ENCODE data around the gene CCIN. TPM values are rescaled to one million over a fixed set of nuclear protein-coding genes. Genes with fewer than 3 reads are reported as not detected.

CCIN gene
- total RNA-seq, 2 donors from 2014 or later, result 0.18 to 0.35 TPM

DNA sequence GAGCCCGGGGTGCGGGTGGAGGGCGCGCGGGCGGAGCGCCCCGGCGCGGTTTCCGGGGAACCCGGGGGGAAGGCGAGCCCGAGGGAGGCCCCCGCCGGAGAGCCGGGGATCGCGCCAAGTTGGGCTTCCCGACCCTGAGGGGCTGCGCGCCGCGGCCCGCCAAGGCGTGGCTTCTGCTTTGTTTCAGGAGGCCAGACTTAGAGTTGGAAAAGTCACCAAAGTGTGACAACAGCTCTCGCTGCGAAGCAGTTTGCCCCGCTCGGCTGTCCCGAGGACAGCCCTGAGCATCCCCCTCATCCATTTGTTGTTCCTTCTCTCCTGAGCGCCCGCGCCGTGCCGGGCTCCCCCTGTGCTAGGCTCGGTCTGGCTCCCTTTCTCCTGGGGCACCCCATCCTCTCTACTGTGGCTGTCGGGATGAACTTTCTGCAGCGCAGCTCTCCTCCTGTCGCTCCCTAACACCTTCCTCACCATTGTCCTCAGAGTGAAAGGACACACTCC is 32.2 kb upstream of the CCIN start:
- 1% methylated on average over 21 to 40 of the region's 40 CpGs for WGBS, 2 experiments (ENCODE audit: insufficient coverage in 1 of 2, insufficient read length in 1 of 2)
- Histone ChIP-seq H3K4me3 (ENCODE audit: low read length) (peak overlapping the region; percentile 91), H3K4me1 (ENCODE audit: control insufficient read depth, insufficient read depth, low read length) (no peaks in the 10 kb centered on the region), H3K9me3 (ENCODE audit: control insufficient read depth, low read length) (no peaks in the 10 kb centered on the region), H3K36me3 (ENCODE audit: control insufficient read depth, insufficient read depth, low read length) (no peaks in the 10 kb centered on the region), H3K27ac (ENCODE audit: low read depth, low read length) (no peak overlapping the region), H3K9ac (ENCODE audit: extremely low read depth, low read length, poor library complexity, severe bottlenecking) (peak overlapping the region; percentile 66), H3K27me3 (ENCODE audit: control insufficient read depth, insufficient read depth, low read length, poor library complexity, severe bottlenecking) (peaks cover 16% of the 10 kb centered on the region)
- H3K36me3 Mint-ChIP-seq (ENCODE audit: low read depth), result no peaks in the 10 kb centered on the region
- TF ChIP-seq, protein P1, sequence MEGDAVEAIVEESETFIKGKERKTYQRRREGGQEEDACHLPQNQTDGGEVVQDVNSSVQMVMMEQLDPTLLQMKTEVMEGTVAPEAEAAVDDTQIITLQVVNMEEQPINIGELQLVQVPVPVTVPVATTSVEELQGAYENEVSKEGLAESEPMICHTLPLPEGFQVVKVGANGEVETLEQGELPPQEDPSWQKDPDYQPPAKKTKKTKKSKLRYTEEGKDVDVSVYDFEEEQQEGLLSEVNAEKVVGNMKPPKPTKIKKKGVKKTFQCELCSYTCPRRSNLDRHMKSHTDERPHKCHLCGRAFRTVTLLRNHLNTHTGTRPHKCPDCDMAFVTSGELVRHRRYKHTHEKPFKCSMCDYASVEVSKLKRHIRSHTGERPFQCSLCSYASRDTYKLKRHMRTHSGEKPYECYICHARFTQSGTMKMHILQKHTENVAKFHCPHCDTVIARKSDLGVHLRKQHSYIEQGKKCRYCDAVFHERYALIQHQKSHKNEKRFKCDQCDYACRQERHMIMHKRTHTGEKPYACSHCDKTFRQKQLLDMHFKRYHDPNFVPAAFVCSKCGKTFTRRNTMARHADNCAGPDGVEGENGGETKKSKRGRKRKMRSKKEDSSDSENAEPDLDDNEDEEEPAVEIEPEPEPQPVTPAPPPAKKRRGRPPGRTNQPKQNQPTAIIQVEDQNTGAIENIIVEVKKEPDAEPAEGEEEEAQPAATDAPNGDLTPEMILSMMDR (conservative IDR thresholded peaks at IDR 0.05), result no peak
- DNase-seq, result peak; percentile 71
- H3K9me3 Mint-ChIP-seq, result no peaks in the 10 kb centered on the region
- H3K4me1 Mint-ChIP-seq, result peaks cover 27% of the 10 kb centered on the region
- H3K27ac Mint-ChIP-seq, result peak overlapping the region; percentile 23
- peak overlapping the region; percentile 70 for H3K4me3 Mint-ChIP-seq
- peaks cover 66% of the 10 kb centered on the region for H3K27me3 Mint-ChIP-seq (ENCODE audit: insufficient read depth)

DNA sequence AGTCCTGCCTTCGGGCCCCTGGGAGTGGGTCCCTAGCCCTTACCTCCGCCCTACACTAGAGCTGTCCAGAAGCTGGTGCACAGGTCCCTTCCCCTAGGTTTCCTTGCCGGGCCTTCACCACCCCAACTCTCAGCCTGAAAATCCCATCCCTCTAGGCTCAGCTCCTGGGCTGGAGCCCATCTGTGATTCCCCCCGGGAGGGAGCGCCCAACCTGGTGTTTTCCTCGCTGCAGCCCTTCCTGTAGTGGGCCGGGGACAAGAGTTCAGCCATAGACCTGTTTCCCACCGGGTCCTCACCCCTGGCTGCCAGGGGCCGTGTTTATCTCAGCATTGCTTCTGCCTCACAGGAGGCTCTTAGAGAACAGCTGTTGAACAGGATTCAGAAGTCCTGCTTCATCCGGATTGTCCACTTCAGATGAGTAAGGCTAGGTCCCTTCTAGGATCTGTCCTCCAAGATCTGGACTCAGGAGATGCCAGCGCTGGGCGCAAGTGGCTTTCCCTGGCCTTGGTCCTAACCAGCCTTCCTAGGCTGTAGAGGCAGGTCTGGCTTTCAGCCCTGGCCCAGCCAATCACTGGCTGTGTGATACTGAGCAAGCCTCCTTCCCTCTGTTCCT is 31.7 kb upstream of the CCIN start:
- no peak overlapping the region for H3K27ac ChIP-seq (ENCODE audit: low read depth, low read length)
- H3K4me3 Mint-ChIP-seq, result peak overlapping the region; percentile 70
- DNase-seq, result peak; percentile 58

DNA sequence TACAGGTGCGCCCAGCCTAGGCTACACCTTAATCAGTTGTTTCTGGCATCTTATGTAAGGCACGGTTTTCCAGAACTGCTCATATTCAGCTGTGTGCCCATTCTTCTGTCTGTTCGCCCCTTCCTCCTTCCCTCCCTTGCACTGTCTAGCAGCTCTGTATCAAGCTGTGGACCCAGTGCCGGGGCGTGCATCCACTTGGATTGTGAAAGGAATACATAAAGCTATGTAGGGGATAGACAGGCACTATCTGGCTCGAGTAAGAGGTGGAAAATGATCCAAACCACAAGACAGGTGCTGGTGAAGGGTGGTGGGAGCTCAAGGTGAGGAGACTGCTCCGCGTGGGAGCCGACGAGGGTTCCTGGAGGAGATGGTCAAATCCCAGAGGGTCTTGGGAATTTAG is 30.7 kb upstream of the CCIN start:
- H3K9me3 ChIP-seq (ENCODE audit: control insufficient read depth, low read length), result no peaks in the 10 kb centered on the region
- H3K27me3 ChIP-seq (ENCODE audit: control insufficient read depth, insufficient read depth, low read length, poor library complexity, severe bottlenecking), result peaks cover 16% of the 10 kb centered on the region
- H3K9ac ChIP-seq (ENCODE audit: extremely low read depth, low read length, poor library complexity, severe bottlenecking), result no peak overlapping the region
- peaks cover 35% of the 10 kb centered on the region for H3K4me1 Mint-ChIP-seq
- no peak overlapping the region for H3K27ac Mint-ChIP-seq
- no peak overlapping the region for H3K4me3 ChIP-seq (ENCODE audit: low read length)
- H3K4me1 ChIP-seq (ENCODE audit: control insufficient read depth, insufficient read depth, low read length), result no peaks in the 10 kb centered on the region
- 94 to 96% methylated on average over 10 of the region's 10 CpGs for WGBS, 2 experiments (ENCODE audit: insufficient coverage in 1 of 2, insufficient read length in 1 of 2)
- H3K4me3 Mint-ChIP-seq, result no peak overlapping the region
- peaks cover 53% of the 10 kb centered on the region for H3K27me3 Mint-ChIP-seq (ENCODE audit: insufficient read depth)
- no peaks in the 10 kb centered on the region for H3K9me3 Mint-ChIP-seq
- H3K36me3 Mint-ChIP-seq (ENCODE audit: low read depth), result peaks cover under 1% of the 10 kb centered on the region
- H3K36me3 ChIP-seq (ENCODE audit: control insufficient read depth, insufficient read depth, low read length), result peaks cover 1% of the 10 kb centered on the region
- no peak overlapping the region for H3K27ac ChIP-seq (ENCODE audit: low read depth, low read length)
- TF ChIP-seq, protein P1 (conservative IDR thresholded peaks at IDR 0.05), result no peak
- peak; percentile 20 for DNase-seq

More for the DNA sequence above, 31.7 kb upstream of the CCIN start:
- Mint-ChIP-seq H3K4me1 (peaks cover 32% of the 10 kb centered on the region), H3K27ac (peak overlapping the region; percentile 23), H3K9me3 (no peaks in the 10 kb centered on the region), H3K36me3 (ENCODE audit: low read depth) (no peaks in the 10 kb centered on the region), H3K27me3 (ENCODE audit: insufficient read depth) (peaks cover 61% of the 10 kb centered on the region)
- no peaks in the 10 kb centered on the region for H3K4me1 ChIP-seq (ENCODE audit: control insufficient read depth, insufficient read depth, low read length)
- TF ChIP-seq, protein P1 (conservative IDR thresholded peaks at IDR 0.05), result no peak
- H3K9me3 ChIP-seq (ENCODE audit: control insufficient read depth, low read length), result no peaks in the 10 kb centered on the region
- no peaks in the 10 kb centered on the region for H3K36me3 ChIP-seq (ENCODE audit: control insufficient read depth, insufficient read depth, low read length)
- peaks cover 16% of the 10 kb centered on the region for H3K27me3 ChIP-seq (ENCODE audit: control insufficient read depth, insufficient read depth, low read length, poor library complexity, severe bottlenecking)
- peak overlapping the region; percentile 66 for H3K9ac ChIP-seq (ENCODE audit: extremely low read depth, low read length, poor library complexity, severe bottlenecking)
- WGBS, 2 experiments (ENCODE audit: insufficient coverage in 1 of 2, insufficient read length in 1 of 2), result 42 to 59% methylated on average over 7 to 12 of the region's 12 CpGs
- H3K4me3 ChIP-seq (ENCODE audit: low read length), result peak overlapping the region; percentile 91

Data from endodermal cell (in vitro differentiated cells).